HEK293 (cell line): ENCODE measurements around the gene THSD7A.

Experiments used
- SALL2 ChIP-seq: fragments of 450-650 bp; formaldehyde crosslinking; IDR thresholded peaks from 2 replicates; pipeline ENCODE4 v1.5.0; 2017; ENCODE audit warnings: missing biosample characterization, mild to moderate bottlenecking, missing genetic modification characterization, borderline replicate concordance
- ZBTB1 ChIP-seq: fragments of 450-650 bp; formaldehyde crosslinking; IDR thresholded peaks from 2 replicates; pipeline ENCODE4 v1.5.1; 2016; ENCODE audit warnings: missing biosample characterization, missing genetic modification characterization
- ZBTB8A ChIP-seq: fragments of 450-650 bp; formaldehyde crosslinking; IDR thresholded peaks from 2 replicates; pipeline ENCODE4 v1.5.1; 2016; ENCODE audit warnings: missing biosample characterization, missing genetic modification characterization
- ZFP41 ChIP-seq: fragments of 450-650 bp; formaldehyde crosslinking; IDR thresholded peaks from 2 replicates; pipeline ENCODE4 v1.5.1; 2016; ENCODE audit warnings: missing biosample characterization, missing genetic modification characterization, borderline replicate concordance
- ZNF239 ChIP-seq: fragments of 450-650 bp; formaldehyde crosslinking; IDR thresholded peaks from 2 replicates; pipeline ENCODE4 v1.5.1; 2016; ENCODE audit warnings: missing biosample characterization, missing genetic modification characterization
- ZNF248 ChIP-seq: fragments of 450-650 bp; formaldehyde crosslinking; IDR thresholded peaks from 2 replicates; pipeline ENCODE4 v1.5.1; 2017; ENCODE audit warnings: missing biosample characterization, missing genetic modification characterization
- ZNF658 ChIP-seq: fragments of 450-650 bp; formaldehyde crosslinking; IDR thresholded peaks from 2 replicates; pipeline ENCODE4; 2016; ENCODE audit warnings: missing biosample characterization, missing genetic modification characterization
- ZNF76 ChIP-seq: fragments of 450-650 bp; formaldehyde crosslinking; IDR thresholded peaks from 2 replicates; pipeline ENCODE4; 2016; ENCODE audit warnings: low read depth, missing biosample characterization, missing genetic modification characterization, borderline replicate concordance
- ZSCAN30 ChIP-seq: fragments of 450-650 bp; IDR thresholded peaks from 2 replicates; pipeline ENCODE4 v1.5.1; 2018; ENCODE audit warnings: missing biosample characterization, mild to moderate bottlenecking, missing genetic modification characterization, moderate library complexity
- TF ChIP-seq, protein P1 (sequence below): fragments of 450-650 bp; formaldehyde crosslinking; IDR thresholded peaks from 2 replicates; pipeline ENCODE4 v1.5.1; 2016; ENCODE audit warnings: missing biosample characterization, missing genetic modification characterization
- TF ChIP-seq, protein P2 (sequence below): fragments of 450-650 bp; formaldehyde crosslinking; IDR thresholded peaks from 2 replicates; pipeline ENCODE4 v1.5.1; 2016; ENCODE audit warnings: missing biosample characterization, missing genetic modification characterization
- TF ChIP-seq, protein P3 (sequence below): fragments of 450-650 bp; formaldehyde crosslinking; IDR thresholded peaks from 2 replicates; pipeline ENCODE4 v1.5.1; 2016; ENCODE audit warnings: missing biosample characterization, missing genetic modification characterization
- TF ChIP-seq, protein P4 (sequence below): fragments of 450-650 bp; formaldehyde crosslinking; IDR thresholded peaks from 2 replicates; pipeline ENCODE4 v1.5.1; 2016; ENCODE audit warnings: missing biosample characterization, missing genetic modification characterization

DNA sequence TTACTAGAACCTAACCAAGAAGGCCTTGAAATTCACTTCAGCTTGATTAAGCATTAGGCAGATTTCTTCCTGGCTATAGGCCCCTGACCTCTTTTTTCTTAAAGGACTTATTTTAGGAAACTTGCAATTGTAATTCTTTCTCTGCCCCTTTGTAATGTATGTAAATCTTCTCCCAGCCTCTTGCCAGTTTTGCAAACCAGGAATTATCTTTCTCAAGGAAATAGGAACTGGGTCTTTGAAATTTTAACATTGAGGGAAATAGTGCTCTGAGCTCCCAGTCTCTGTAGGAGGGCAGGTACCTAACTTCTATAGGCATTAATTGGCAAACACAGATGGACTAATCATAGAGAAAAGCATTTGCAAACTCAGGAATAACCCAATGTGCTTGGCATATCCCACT lies 342.7 kb downstream of the THSD7A start:
- no peak for TF ChIP-seq SALL2 (tag by site-specific recombination)
- no peak for TF ChIP-seq ZBTB8A (tag by site-specific recombination)
- TF ChIP-seq, protein P1, sequence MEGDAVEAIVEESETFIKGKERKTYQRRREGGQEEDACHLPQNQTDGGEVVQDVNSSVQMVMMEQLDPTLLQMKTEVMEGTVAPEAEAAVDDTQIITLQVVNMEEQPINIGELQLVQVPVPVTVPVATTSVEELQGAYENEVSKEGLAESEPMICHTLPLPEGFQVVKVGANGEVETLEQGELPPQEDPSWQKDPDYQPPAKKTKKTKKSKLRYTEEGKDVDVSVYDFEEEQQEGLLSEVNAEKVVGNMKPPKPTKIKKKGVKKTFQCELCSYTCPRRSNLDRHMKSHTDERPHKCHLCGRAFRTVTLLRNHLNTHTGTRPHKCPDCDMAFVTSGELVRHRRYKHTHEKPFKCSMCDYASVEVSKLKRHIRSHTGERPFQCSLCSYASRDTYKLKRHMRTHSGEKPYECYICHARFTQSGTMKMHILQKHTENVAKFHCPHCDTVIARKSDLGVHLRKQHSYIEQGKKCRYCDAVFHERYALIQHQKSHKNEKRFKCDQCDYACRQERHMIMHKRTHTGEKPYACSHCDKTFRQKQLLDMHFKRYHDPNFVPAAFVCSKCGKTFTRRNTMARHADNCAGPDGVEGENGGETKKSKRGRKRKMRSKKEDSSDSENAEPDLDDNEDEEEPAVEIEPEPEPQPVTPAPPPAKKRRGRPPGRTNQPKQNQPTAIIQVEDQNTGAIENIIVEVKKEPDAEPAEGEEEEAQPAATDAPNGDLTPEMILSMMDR (tag by site-specific recombination) = no peak
- no peak for TF ChIP-seq ZSCAN30 (tag by site-specific recombination)
- no peak for TF ChIP-seq ZFP41 (tag by site-specific recombination)
- TF ChIP-seq, protein P2, sequence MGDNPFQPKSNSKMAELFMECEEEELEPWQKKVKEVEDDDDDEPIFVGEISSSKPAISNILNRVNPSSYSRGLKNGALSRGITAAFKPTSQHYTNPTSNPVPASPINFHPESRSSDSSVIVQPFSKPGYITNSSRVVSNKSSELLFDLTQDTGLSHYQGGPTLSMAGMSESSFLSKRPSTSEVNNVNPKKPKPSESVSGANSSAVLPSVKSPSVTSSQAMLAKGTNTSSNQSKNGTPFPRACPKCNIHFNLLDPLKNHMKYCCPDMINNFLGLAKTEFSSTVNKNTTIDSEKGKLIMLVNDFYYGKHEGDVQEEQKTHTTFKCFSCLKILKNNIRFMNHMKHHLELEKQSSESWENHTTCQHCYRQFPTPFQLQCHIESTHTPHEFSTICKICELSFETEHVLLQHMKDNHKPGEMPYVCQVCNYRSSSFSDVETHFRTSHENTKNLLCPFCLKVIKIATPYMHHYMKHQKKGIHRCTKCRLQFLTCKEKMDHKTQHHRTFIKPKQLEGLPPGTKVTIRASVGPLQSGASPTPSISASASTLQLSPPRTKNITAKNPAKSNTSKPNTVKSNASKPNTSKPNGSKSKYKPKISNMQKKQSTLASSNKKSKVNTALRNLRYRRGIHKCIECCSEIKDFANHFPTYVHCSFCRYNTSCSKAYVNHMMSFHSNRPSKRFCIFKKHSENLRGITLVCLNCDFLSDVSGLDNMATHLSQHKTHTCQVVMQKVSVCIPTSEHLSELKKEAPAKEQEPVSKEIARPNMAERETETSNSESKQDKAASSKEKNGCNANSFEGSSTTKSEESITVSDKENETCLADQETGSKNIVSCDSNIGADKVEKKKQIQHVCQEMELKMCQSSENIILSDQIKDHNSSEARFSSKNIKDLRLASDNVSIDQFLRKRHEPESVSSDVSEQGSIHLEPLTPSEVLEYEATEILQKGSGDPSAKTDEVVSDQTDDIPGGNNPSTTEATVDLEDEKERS = no peak
- TF ChIP-seq, protein P3, sequence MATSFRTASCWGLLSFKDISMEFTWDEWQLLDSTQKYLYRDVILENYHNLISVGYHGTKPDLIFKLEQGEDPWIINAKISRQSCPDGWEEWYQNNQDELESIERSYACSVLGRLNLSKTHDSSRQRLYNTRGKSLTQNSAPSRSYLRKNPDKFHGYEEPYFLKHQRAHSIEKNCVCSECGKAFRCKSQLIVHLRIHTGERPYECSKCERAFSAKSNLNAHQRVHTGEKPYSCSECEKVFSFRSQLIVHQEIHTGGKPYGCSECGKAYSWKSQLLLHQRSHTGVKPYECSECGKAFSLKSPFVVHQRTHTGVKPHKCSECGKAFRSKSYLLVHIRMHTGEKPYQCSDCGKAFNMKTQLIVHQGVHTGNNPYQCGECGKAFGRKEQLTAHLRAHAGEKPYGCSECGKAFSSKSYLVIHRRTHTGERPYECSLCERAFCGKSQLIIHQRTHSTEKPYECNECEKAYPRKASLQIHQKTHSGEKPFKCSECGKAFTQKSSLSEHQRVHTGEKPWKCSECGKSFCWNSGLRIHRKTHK (tag by site-specific recombination) = no peak
- TF ChIP-seq ZBTB1 = no peak
- no peak for TF ChIP-seq ZNF76 (tag by site-specific recombination)
- TF ChIP-seq, protein P4, sequence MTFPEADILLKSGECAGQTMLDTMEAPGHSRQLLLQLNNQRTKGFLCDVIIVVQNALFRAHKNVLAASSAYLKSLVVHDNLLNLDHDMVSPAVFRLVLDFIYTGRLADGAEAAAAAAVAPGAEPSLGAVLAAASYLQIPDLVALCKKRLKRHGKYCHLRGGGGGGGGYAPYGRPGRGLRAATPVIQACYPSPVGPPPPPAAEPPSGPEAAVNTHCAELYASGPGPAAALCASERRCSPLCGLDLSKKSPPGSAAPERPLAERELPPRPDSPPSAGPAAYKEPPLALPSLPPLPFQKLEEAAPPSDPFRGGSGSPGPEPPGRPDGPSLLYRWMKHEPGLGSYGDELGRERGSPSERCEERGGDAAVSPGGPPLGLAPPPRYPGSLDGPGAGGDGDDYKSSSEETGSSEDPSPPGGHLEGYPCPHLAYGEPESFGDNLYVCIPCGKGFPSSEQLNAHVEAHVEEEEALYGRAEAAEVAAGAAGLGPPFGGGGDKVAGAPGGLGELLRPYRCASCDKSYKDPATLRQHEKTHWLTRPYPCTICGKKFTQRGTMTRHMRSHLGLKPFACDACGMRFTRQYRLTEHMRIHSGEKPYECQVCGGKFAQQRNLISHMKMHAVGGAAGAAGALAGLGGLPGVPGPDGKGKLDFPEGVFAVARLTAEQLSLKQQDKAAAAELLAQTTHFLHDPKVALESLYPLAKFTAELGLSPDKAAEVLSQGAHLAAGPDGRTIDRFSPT (tag by site-specific recombination) = no peak
- no peak for TF ChIP-seq ZNF248 (tag by site-specific recombination)
- TF ChIP-seq ZNF239 (tag by site-specific recombination) = no peak
- TF ChIP-seq ZNF658 = no peak
